ENCODE measurements around the gene ICA1.
A peak's percentile ranks its signal among the peaks of the same experiment; 100 is the strongest.

The ICA1 gene

GRCh38 chr7:8261711-8262695 is at the start of gene ICA1:
Gene ICA1, minus strand, starts transcription at chr7:8262167. Its CDS starts 26,241 bp downstream, at chr7:8235926.
- no peak for TF ChIP-seq GATA3 (IDR thresholded peaks at IDR 0.05; ENCODE audit: low read depth, low read length)
- no peak for TF ChIP-seq GATA2 (IDR thresholded peaks at IDR 0.05; ENCODE audit: low read depth, low read length)

GRCh38 chr7:8310876-8311275 is 48.9 kb upstream of the ICA1 start:
- TF ChIP-seq GATA2 (IDR thresholded peaks at IDR 0.05; ENCODE audit: low read depth, low read length) = no peak
- no peak for TF ChIP-seq GATA3 (IDR thresholded peaks at IDR 0.05; ENCODE audit: low read depth, low read length)

- TF ChIP-seq GATA2 (IDR thresholded peaks at IDR 0.05; ENCODE audit: low read depth, low read length) (no peak), GATA3 (IDR thresholded peaks at IDR 0.05; ENCODE audit: low read depth, low read length) (no peak)
Measured at GRCh38 chr7:8305625-8306388, 43.8 kb upstream of the ICA1 start.

GRCh38 chr7:8305104-8305503 is 43.1 kb upstream of the ICA1 start:
- TF ChIP-seq GATA2 (IDR thresholded peaks at IDR 0.05; ENCODE audit: low read depth, low read length) (no peak), GATA3 (IDR thresholded peaks at IDR 0.05; ENCODE audit: low read depth, low read length) (no peak)

- TF ChIP-seq GATA3 (IDR thresholded peaks at IDR 0.05; ENCODE audit: low read depth, low read length) (no peak), GATA2 (IDR thresholded peaks at IDR 0.05; ENCODE audit: low read depth, low read length) (no peak)
Measured at GRCh38 chr7:8303904-8304528, 42.0 kb upstream of the ICA1 start.

- TF ChIP-seq GATA3 (IDR thresholded peaks at IDR 0.05; ENCODE audit: low read depth, low read length) = no peak
- no peak for TF ChIP-seq GATA2 (IDR thresholded peaks at IDR 0.05; ENCODE audit: low read depth, low read length)
Measured at GRCh38 chr7:8296362-8296659, 34.3 kb upstream of the ICA1 start.

GRCh38 chr7:8295638-8296361 is 33.8 kb upstream of the ICA1 start:
- TF ChIP-seq GATA2 (IDR thresholded peaks at IDR 0.05; ENCODE audit: low read depth, low read length) (no peak), GATA3 (IDR thresholded peaks at IDR 0.05; ENCODE audit: low read depth, low read length) (no peak)

GRCh38 chr7:8291397-8292141 is 29.6 kb upstream of the ICA1 start:
- TF ChIP-seq GATA3 (IDR thresholded peaks at IDR 0.05; ENCODE audit: low read depth, low read length) (no peak), GATA2 (IDR thresholded peaks at IDR 0.05; ENCODE audit: low read depth, low read length) (peak; percentile 84)

GRCh38 chr7:8290645-8291308 is 28.8 kb upstream of the ICA1 start:
- TF ChIP-seq GATA3 (IDR thresholded peaks at IDR 0.05; ENCODE audit: low read depth, low read length) = peak; percentile 99
- TF ChIP-seq GATA2 (IDR thresholded peaks at IDR 0.05; ENCODE audit: low read depth, low read length) = peak; percentile 99

GRCh38 chr7:8286118-8286517 is 24.2 kb upstream of the ICA1 start:
- TF ChIP-seq GATA2 (IDR thresholded peaks at IDR 0.05; ENCODE audit: low read depth, low read length) = no peak
- TF ChIP-seq GATA3 (IDR thresholded peaks at IDR 0.05; ENCODE audit: low read depth, low read length) = no peak

- TF ChIP-seq GATA2 (IDR thresholded peaks at IDR 0.05; ENCODE audit: low read depth, low read length) (peak; percentile 55; the same call in 1 of the 2 replicates), GATA3 (IDR thresholded peaks at IDR 0.05; ENCODE audit: low read depth, low read length) (no peak)
Measured at GRCh38 chr7:8285155-8285554, 23.2 kb upstream of the ICA1 start.

GRCh38 chr7:8284606-8285005 is 22.6 kb upstream of the ICA1 start:
- no peak for TF ChIP-seq GATA2 (IDR thresholded peaks at IDR 0.05; ENCODE audit: low read depth, low read length)
- TF ChIP-seq GATA3 (IDR thresholded peaks at IDR 0.05; ENCODE audit: low read depth, low read length) = no peak
